GM19438 (cell line): ENCODE data around the gene NXN.
"Not testable (repeated sequence)": the region's sequence is repeated elsewhere in the genome, so short reads cannot be mapped to it uniquely, and the experiment has no call there.

Experiments used
- ATAC-seq: cut with Tn5 transposase; IDR thresholded peaks from one replicate; pipeline ENCODE4 v1.9.1; 2021; ENCODE audit warnings: low read depth; ENCODE audit not compliant: unreplicated experiment

The NXN gene

DNA sequence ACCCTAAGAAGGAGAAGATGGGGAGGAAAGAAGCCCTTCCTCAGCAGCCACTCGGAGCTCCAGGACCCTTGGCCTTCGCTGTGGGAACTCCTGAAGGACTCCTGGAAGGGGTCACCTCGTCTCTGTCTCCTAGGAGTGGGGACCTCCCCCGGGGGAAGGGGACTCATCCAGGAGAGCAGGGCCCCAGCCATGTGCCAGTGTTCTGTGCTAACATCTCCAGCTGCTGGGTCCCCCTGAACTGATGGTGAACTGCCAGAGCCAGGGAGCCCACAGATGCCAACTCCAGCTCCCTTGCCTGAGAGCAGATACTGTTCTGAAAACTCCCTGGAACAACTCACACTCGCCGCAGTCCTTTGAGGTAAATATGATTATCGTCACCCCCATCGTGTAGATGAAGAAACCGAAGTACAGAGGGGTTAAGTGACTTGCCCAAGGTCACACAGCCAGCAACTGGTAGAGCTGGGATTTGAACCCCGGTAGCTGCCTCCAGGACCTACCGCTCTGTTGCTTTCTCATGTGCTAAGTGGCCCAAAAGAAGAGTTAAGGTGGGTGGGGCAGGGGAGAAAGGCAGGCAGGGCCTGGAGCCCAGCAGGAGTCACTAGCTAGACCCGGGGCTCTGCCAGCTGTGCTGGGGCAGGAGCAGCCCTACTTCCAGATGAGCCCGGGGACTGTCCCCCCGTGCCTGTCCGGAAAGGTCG, 27.9 kb upstream of the NXN start:
- ATAC-seq, result no peak

DNA sequence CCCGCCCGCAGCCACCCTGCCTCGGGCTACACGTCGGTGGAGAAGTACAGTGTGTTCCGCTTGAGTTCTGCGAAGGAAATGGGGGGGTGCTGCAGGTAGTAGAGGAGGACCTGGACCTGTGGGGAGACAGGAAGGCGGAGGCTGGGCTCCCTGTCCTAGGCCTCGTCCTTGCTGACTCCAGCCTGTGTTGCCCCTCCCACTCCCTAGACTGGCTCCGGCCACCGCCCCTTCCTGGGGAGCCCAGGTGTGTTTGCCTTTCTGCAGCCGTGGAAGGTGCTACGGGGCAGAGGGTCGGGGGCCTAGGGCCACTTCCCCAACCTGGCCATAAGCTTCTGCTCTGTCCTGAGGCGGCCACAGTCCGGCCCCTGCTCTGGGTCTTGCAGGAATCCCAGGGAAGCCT, 26.5 kb upstream of the NXN start:
- ATAC-seq, result no peak

DNA sequence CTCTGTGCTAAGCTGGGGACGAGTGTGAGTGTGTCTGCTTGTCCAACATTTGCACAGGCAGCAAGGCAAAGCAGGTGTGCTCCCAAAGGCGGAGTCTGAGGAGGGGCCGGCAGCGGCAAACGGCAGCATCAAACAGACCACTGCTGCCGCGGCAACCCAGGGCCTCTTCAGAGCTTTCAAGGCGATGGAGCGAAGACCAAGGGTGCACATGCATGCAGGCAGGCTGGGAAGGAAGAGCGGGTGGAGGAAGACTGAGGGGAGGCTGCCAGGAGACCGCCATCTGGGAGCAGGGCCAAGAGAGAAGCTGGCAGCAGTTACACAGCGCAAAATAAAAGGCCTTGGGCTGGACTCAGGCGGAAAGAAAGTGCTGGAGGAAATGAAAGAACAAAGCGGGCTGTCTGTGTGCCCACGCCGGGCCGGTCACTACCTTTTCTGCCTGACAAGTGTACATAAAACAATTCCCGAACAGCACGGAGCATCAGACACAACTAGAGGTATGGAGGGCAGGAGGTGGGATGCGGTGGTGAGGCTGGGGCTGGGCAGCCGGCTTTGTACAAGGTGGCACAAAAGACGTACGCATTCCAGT, 25.9 kb upstream of the NXN start:
- no peak for ATAC-seq

DNA sequence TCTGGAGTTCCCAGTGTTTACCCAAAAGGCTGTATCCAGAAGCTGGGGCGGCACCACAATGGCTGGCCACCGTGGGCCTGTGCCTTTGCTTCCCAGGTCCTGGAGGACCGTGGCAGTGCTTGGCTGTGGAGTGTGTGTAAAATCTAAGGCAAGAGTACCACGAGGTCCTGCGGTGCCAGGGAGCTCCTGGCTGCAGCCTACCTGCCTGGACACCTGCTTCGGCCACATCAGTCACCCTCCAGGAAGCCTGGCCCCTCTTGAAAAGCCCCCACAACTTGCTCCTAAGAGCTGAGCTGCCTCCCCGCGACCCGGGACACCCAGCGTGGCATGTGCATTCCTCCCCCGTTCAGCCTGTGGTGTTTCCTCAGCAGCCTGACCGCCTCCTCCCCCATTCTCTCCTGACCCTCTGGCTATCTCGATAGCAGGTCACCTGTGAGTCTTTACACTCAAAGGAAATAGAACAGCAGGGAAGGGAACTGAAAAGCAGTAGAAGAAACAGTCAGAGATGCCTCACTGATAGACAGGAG, 25.3 kb upstream of the NXN start:
- no peak for ATAC-seq

DNA sequence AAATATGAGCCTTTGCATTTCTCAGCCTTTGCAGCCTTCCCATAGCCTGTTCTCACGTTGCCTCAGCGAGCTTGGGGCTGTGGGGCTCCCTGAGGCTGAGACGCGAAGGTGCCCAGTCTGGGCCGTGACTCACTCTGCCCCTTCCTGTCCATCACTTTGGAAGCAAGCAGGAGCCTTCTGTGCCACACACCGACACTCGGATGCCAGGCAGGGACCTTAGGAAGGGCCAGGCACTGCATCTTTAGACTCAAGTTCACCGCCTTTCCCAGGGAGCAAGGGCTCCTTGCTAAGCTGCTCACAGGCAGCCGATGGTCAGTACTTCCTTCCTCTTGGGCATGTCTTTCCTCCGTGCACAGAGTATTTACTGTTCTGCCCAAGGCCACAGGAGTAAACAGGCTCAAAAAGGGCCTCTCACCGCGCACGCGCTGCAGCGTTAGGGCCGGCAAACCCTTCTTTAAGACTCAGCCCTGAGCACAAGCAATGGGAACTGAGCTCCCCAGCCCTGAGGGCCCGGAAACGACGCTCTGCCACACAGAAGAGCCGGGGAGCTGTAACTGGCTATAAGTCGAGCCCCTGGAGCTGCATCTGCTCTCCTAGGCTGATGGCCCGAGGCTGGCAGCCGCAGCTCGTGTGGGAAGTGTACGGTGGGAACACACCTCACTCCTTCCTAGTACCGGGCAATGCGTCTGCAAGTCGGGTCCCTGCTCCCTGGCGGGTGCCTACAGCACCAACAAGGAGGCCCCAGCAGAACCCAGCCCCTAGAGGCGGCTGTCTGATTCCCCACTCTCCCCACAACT, 24.6 kb upstream of the NXN start:
- no peak for ATAC-seq

DNA sequence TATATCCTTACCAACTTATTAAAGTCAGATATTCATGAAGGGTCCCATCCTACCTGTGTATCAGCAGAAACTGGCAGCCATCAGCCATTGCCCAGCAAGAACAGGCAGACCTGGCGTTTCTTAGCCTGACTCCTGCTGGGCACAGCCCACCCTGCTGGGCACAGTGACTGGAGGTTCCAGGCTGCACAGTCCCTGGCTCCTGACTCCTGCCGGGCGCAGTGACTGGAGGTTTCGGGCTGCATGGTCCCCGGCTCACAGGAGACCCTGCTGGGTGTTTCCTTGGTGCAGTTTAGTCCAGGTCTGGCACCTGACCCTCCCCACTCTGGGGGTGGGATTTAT, 24.0 kb upstream of the NXN start:
- ATAC-seq, result no peak

DNA sequence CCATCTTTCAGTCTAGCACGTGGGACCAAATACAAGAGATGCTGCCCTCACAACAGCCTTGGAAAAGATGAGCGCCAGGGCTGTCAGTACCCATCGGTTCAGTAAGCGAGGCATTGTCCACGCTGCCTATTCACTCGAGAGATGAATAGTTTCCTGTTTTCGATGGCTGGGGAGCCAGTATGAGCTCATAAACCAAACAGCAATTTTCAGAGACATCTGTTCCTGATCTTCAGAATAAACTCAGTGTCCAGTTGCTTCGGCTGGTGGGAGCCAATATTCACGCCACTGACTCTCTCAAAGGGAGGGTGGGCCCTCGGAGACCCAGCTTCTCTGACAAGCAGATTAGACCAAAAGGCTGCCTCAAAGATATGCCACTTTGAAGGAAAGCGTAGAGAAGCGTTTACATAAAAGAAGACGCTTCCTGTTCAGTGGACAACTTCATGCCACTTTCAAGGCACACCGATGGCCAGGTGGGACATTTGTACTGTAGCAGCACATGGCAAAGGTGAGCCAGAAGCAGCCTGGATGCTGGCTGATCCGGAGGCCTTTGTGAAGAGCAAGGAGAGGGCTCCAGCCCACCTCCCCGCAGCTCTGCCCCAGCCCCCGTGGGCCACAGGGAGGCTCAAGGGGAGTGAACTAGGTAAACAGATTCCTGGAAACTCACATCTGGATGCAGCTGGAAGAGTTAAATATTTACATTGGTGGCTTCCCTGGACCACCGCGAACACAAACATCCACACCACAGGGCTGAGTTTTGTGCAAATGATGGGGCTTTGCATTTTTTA, 23.4 kb upstream of the NXN start:
- no peak for ATAC-seq

DNA sequence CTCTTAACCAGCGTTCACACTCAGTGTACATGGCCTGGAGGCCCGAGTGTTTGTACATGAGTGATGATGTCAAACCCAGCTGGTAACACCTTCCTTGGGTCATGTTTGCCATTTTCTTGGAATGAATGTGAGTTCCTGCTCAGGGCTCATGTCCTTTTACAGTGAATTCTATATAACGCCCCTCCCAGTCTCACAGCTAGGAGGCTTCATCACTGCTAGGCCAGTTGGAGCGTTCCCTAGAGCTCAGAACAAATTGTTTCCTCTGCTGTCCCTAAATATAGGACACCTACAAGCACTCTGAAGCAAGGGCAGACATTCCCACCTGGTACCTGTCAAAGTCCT, 22.8 kb upstream of the NXN start:
- ATAC-seq, result no peak

DNA sequence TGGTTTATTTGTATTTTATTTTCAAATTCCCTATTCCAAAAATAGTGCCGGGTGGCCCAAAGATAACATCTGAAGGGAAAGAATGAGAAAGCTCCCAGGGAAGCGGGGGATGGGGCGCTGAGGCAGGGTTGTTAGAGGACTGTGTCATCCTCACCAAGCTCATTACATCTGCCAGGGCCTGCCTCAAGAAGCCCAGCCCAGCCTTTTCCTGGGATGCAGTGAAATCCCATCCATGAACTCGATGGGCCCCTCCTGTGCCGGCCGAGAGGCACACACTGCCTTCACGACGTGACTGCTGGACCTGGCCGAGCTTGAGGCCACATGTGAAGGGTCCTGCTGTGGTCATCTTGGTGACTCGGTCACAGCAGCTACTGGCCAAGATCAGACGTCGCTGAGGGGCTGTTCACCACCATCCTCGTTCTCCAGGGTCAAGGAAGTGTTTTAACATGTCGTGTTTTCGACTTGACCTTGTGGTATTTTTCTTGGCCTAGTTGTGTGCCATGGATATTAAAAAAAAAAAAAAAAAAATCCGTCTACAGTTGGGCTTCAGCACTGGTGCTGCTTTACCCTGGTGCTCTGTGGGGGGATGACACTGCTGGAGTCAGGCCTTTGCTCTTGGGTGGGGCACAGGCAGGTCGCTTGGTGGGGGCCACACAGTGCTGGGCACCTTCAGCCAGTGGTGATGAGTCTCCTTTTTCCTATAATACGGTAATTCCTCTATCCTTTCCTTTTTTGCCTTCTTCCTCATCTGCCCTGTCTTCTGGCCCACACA, 22.2 kb upstream of the NXN start:
- ATAC-seq, result no peak

DNA sequence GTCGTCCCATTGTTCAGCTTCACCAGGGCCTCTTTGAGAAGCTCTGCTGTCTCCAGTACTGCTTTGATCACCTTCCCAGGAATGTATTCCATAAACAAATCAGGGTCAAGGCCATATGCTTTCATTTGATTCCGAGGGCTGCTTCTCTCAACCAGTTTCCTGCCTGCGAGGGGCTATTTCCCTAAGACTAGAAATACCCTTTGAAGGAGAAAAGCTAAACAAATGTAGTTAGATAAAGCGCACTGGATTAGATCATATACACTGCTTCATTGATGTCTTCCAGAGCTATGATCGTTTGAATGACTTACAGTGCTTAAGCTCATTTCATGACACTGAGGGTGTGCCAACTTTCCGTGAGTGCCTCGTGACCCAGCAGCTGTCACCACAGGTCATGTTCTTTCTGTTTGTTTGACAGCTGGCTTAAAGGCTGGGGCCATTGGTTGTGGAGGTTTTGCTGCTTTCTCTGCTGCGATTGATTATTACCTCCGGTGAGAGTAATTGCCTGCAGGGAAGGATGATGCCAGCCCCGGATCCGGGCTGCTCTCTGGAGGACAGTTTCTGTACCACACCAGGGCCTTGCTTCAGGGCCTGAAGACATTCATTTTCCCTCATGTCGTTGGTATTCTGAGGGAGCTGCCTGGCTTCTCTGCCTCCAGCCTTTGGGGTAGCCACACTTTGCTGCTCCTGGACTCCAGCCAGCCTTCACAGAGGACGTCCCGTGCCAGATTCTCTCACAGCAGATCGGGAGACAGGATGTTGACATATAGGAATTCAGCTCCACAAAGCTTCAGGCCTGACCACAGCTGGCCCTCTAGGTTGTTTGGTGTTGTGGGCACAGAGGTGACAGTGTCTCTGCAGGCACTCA, 21.3 kb upstream of the NXN start:
- no peak for ATAC-seq

DNA sequence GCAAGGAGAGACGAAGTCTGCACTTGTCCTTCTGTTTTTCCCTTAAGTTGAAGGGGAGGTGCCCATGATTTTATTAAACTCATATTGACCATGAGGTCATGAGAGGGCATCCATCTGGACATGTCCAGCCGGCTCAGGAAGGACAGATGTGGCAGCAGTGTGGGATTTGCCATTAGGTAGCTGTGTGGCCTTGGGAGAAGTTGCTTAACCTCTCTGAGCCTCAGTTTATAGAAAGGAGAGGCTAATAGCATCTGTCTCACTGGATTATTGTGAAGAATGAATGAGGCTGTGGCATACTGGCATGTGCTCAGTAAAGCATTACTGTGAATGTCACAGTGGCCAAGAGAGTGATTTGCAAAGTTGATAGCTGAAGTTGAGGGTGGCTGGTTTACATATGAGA, 18.5 kb upstream of the NXN start:
- ATAC-seq, result no peak

DNA sequence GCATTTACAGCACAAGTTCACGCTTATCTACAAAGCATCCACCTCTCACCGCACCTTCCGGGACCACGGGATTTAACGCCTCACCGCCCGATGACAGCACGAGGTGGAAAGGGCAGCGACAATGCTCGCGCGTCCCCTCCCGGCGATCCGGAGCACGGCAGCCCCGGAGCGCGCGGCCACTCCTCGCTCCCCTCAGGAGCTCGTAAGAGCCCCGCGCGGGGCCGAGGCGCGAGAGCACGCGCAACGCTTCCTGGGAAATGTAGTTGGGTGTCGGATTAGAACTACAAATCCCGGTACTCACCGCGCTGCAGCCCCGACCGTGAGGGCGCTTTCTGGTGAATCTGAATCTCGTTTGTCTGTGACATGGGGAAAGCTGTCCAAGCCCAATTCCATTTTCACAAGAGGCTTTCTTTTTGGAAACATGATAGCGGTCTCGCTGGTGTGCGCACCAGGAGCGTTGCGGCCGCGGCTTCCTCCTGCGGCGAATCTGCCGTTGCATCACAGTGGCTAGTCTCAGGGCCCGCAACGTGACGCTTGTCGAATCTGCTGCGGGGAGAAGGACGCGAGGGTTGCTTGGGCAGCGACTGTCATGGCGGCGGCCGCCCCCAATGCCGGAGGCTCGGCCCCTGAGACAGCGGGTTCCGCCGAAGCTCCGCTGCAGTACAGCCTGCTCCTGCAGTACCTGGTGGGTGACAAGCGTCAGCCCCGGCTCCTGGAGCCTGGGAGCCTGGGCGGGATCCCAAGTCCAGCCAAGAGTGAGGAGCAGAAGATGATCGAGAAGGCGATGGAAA, 17.2 kb upstream of the NXN start, which contains the start of gene TIMM22:
TIMM22 (plus strand) TSS at position 576 of the 791 bp plus-strand sequence; CDS start at position 590, 14 bp downstream.
- peak; percentile 82 for ATAC-seq

DNA sequence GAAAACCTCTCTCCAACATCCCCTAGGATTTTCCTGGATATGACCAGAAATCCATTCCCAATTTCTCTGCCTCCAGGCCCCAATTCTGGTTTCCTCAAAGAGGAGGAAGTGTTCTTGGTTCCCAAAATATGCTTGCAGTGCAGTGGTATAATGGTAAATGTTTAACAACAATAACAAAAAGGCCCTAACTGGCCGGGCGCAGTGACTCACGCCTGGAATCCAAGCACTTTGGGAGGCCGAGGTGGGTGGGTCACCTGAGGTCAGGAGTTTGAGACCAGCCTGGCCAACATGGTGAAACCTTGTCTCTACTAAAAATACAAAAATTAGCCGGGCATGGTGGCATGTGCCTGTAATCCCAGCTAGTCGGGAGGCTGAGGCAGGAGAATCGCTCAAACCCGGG, 15.7 kb upstream of the NXN start:
- not testable (repeated sequence) for ATAC-seq

DNA sequence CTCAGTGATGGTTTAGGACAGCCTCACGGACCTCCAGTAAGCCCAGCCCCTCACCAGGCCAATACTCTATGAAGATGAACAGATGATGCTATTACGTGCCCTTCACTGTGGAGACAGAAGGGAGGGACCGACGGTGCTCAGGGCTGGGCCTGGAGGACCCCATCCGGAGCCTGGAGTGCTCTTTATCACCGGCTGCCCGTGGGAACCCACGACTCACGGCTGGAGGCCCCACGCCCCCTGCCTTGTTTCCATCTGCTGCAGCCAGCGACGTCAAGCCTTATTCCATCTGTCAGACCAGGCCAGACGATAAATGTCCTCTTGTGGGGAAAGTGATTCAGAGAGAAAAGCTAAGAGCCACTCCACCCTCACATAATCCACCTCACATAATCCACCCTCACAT, 13.4 kb upstream of the NXN start:
- no peak for ATAC-seq

DNA sequence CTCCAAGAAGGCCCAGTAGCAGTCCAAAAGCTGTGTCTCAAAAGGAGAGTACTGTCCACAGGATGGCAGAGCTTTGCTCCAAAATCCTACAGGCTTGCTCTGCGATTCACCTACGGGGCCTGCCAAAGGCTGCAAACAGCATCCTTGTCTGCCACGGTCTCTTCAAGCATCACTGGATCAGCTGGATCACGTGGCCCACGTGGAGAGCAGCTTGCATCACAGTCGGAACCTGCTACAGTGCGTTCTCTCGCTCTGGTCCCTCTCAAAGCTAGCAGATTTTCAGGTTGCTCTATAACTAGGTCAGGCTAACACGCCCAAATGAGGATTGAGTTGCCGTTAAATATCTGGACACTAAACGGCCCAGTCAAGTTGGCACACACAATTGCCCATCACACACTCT, 9.0 kb upstream of the NXN start:
- no peak for ATAC-seq

DNA sequence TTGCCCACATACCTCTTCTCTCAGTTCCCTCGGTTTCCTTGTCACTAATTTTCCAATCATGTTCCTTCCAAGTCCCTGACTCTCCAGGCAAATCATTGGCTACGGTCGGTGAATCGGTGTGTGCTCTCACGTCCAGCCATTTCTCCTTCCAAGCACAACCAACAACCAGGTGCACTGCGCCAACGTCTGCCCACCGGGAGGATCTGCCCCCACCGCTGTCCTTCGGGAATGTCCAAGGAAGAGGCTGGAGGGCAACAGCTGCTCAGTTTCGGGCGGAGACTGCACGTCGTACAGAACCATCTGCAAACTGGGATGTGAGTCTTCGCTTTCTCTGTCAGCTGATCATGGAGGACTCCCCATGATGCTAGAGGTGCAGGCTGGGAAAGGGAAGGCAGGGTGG, 8.4 kb upstream of the NXN start:
- no peak for ATAC-seq

DNA sequence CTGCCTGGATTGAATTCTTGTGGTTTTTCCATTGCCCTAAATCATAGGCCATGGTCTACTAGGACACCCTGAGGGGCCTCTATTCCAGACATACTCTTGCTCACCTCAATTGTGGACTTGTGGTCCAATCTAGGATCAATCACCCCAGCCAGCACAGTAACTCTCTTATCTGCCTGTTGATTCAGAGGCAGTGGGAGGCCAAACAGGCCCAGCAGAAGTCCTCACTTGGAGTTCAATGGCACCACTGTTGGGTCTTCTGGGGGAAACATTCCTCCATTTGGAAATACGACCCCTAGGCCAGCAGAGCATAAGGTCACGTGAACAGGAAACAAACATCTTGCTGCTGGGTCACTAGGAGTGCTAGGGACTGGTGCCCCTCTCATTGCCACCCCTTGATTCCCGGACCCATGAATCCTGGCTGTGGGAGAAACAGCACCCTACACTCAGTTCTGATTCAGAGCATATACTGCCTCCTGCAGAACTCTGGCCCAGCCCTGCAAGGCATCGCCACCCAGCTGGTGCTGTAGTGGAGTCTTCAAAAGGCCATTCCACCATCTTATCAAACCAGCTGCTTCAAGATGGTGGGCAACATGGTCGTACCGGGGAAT, 6.8 kb upstream of the NXN start:
- ATAC-seq, result no peak

DNA sequence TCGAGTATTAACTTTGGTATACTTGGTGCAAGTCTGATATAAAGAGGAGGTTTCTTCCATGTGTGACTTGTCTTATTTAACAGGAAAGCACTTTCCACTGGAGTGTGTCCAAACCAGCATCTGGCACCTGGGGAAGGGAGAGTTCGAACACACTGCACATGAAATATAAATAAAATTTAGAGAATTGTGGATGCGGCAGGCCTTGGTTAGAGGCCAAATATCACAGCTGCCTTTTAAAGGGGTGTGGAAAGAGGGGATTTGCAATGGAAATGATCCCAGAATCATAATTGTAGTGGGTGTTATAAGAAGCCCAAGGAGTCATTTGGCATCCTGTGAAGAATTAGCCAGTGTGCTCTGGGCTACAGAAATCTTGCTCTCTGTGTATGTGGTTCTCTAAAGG, 4.3 kb upstream of the NXN start:
- ATAC-seq, result no peak
